AG09309 (cell line): ENCODE results near the gene VENTX.

Experiments
- DNase-seq: peaks from one replicate; pipeline ENCODE4 v3.0.0-alpha.2; 2010; ENCODE audit warnings: low read depth
- H3K4me3 ChIP-seq: 2 replicates; pipeline ENCODE4 v1.5.1; 2011; ENCODE audit warnings: mild to moderate bottlenecking, low read depth, low read length, moderate library complexity; ENCODE audit not compliant: control insufficient read depth
- TF ChIP-seq, protein P1 (sequence below): IDR thresholded peaks from 2 replicates; pipeline ENCODE4 v1.5.1; 2011; ENCODE audit warnings: mild to moderate bottlenecking, low read depth, low read length, inconsistent platforms; ENCODE audit not compliant: insufficient read depth, control insufficient read depth; ENCODE audit errors: missing control alignments

The VENTX gene, protein sequence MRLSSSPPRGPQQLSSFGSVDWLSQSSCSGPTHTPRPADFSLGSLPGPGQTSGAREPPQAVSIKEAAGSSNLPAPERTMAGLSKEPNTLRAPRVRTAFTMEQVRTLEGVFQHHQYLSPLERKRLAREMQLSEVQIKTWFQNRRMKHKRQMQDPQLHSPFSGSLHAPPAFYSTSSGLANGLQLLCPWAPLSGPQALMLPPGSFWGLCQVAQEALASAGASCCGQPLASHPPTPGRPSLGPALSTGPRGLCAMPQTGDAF

DNA sequence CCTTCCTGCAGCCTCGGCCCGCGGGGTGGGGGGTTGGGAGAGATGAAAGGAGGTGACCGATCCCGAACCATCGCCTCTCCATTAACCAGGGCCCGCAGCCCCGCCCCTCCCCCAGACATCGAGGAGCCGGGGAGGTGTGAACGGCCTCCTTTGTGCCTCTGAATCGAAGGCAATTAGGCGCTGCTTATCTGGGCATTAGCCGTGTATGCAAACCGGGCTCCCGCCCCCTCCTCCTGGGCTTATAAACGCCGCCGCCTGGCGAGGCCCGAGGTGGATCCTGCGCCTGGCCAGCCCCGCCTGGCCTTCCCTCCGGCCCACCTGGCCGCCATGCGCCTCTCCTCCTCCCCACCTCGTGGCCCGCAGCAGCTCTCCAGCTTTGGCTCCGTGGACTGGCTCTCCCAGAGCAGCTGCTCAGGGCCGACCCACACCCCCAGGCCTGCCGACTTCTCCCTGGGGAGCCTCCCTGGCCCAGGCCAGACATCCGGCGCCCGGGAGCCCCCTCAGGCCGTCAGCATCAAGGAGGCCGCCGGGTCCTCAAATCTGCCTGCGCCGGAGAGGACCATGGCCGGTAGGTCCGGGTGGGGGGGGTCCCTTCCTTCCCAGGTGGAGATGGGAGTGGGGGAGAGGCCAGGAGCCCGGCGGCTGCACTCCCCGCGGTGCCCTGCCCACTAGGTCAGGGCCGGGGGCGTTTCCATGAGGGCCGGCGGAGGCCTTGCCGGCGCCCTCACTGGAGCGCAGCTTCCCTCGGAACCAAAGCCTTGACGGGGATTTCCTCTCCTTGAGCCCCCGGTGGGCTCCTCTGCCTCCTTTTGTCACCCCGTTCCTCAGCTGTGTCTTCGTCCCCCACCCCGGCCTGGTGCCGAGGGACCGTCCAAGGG lies at the start of gene VENTX:
TSS of gene VENTX (plus strand) at position 268 of the 878 bp plus-strand sequence. CDS start at position 328, 60 bp downstream.
- TF ChIP-seq, protein P1, sequence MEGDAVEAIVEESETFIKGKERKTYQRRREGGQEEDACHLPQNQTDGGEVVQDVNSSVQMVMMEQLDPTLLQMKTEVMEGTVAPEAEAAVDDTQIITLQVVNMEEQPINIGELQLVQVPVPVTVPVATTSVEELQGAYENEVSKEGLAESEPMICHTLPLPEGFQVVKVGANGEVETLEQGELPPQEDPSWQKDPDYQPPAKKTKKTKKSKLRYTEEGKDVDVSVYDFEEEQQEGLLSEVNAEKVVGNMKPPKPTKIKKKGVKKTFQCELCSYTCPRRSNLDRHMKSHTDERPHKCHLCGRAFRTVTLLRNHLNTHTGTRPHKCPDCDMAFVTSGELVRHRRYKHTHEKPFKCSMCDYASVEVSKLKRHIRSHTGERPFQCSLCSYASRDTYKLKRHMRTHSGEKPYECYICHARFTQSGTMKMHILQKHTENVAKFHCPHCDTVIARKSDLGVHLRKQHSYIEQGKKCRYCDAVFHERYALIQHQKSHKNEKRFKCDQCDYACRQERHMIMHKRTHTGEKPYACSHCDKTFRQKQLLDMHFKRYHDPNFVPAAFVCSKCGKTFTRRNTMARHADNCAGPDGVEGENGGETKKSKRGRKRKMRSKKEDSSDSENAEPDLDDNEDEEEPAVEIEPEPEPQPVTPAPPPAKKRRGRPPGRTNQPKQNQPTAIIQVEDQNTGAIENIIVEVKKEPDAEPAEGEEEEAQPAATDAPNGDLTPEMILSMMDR = no peak
- H3K4me3 ChIP-seq = no peak within 1 kb of the TSS
- no peak for DNase-seq

DNA sequence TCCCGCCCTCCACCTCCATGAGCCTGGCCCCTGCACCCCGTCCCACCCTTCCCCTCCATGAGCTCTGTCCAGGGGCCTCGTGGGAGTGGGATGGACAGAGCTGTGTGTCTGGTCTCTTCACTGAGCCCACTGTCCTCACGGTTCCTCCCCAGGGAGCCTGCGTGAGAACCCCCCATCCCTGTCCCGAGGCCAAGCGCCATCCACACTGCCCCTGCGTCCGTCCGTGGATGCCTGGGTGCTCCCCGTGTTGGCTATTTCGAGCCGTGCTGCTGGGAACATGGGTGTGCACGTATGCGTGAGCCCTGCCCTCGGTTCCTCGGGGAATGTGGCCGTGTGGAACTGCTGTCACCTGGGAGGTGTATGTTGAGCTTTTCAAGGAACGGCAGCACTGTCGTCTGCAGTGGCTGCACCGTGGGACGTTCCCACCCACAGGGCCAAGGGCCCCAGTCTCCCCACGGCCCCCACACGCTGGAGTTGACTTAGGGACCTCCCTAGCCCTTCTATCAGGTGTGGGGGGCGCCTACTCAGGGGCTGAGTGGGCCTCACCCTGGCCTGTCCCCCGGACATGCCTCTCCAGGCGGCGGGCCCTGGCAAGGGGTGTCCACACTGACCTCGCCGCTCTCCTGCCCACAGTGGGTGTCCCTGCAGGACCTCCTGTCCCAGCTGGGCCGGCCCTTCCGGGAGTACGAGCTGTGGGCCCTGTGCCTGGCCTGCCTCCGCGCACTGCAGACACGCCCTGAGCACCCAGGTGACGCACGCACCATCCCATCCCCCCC lies 49.6 kb upstream of the VENTX start:
- TF ChIP-seq, protein P1 = no peak
- no peak for DNase-seq
- no peak overlapping the region for H3K4me3 ChIP-seq

DNA sequence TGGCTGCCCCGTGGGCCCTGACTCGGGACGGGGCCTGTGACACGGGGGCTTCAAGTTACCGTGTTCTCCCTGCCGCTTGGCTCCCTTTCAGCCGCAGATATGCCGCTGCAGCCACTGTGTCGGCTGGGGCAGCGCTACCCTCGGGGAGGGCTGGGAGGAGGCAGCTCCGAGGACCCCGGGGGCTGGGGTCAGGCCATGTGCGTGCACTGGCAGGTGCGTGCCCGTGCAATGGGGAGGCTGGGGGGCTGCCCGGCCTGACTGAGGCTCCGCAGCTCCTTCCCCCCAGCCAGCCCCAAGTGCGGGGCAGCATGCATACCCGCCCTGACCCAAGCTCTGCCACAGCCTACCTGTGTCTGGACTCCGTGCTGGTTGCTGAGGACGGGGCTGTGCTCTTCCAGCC lies 48.4 kb upstream of the VENTX start:
- TF ChIP-seq, protein P1 = no peak
- DNase-seq = no peak
- H3K4me3 ChIP-seq = no peak overlapping the region

DNA sequence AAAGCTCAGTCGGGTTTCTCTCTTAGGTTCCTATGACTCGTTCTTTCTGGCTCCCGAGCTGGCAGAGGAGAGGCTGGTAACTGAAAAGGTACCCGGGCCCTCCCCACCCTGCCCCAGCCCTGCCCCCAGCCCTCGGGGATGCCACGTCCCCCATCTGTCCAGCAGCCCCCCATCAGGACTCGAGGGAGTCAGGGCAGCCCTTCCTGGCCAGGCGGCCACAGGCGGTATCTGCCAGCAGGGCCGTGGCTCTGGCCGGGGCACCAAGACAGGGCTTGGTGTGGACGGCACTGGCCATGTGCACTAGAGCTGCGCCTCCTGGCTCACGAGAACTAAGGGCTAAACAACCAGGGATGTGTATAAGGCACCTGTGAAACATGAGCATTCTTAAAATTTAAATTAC lies 47.9 kb upstream of the VENTX start:
- DNase-seq = no peak
- TF ChIP-seq, protein P1 = no peak

DNA sequence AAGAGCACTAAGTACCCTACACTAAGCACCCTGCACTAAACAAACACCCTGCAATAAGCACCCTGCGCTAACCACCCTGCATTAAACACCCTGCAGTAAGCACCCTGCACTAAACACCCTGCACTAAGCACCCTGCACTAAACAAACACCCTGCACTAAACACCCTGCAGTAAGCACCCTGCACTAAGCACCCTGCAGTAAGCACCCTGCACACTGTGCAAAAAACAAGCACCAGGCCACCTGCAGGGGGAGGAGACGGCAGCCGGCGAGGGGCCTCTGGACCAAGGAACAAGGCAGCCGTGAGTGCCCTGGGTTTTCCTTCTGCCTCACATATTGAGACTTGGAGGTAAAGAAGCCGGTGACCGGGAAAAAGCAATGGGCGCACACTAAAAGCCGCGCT lies 47.4 kb upstream of the VENTX start:
- H3K4me3 ChIP-seq = no peak overlapping the region
- no peak for DNase-seq
- TF ChIP-seq, protein P1 = no peak

More for the DNA sequence above, 47.9 kb upstream of the VENTX start:
- no peak overlapping the region for H3K4me3 ChIP-seq

DNA sequence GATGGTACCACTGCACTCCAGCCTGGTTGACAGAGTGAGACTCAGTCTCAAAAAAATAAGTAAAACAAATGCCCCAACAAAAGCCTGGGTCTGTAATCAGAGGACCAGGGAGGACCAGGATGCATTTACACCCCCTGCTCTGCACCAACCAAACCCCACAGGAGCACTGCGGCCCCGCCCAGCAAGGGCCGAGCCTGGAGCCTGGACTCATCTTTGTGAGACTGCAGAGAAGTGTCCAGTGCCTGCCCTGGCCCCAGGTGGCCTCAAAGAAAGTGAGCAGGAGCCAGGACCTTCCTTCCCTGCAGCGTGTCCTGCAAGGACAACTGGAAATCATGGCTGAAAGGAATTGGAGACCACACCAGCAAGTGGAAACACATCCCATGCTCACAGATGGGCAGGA lies 46.0 kb upstream of the VENTX start:
- TF ChIP-seq, protein P1 = no peak
- no peak for DNase-seq
- H3K4me3 ChIP-seq = no peak overlapping the region
